ENCODE data around the gene UVRAG. TPM values are rescaled to one million over a fixed set of nuclear protein-coding genes. Genes with fewer than 3 reads are reported as not detected.

UVRAG gene
- total and polyA plus RNA-seq, 2 donors from 2014 or later = 7.2 to 27.9 TPM

DNA sequence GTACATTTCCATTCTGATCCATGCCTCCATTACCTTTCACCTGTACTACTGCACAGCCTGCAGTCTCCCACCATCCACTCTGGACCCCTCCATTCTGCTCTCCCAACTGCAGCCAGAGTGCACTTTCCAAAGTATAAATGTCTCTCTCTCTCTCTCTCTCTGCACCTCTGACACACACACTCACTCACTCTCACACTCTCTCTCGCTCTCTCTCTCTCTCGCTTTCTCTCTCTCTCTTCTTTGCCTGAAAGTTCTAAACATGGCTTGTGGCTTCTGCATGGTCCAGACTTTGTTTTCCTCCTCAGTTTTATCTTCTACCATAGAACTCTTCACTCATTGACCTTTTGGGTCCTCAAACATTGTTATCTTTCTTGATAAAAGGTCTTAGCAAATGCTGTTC, 314.7 kb downstream of the UVRAG start:
- Histone ChIP-seq H3K9ac (ENCODE audit: low read length in 3 of 3) (no peak overlapping the region), H3K36me3 (ENCODE audit: control insufficient read depth in 2 of 3, insufficient read depth in 3 of 3, low read length in 3 of 3) (peaks cover 0 to 2% (median 0%) of the 10 kb centered on the region in 3 donors), H3K4me1 (ENCODE audit: control insufficient read depth in 2 of 3, insufficient read depth in 2 of 3, low read depth in 1 of 3, low read length in 3 of 3) (peaks cover 2 to 10% (median 7%) of the 10 kb centered on the region in 3 donors), H3K27ac (ENCODE audit: low read depth in 2 of 2, low read length in 2 of 2) (no peak overlapping the region), H3K9me3 (ENCODE audit: control insufficient read depth in 2 of 3, insufficient read depth in 1 of 3, low read length in 3 of 3) (no peaks in the 10 kb centered on the region), H3K27me3 (ENCODE audit: control insufficient read depth, insufficient read depth, low read length) (no peaks in the 10 kb centered on the region), H3K4me3 (ENCODE audit: low read length in 3 of 3) (no peak overlapping the region)
- intact Hi-C loops (cut with DNase I) = no loop called here
- TF ChIP-seq, protein P1, sequence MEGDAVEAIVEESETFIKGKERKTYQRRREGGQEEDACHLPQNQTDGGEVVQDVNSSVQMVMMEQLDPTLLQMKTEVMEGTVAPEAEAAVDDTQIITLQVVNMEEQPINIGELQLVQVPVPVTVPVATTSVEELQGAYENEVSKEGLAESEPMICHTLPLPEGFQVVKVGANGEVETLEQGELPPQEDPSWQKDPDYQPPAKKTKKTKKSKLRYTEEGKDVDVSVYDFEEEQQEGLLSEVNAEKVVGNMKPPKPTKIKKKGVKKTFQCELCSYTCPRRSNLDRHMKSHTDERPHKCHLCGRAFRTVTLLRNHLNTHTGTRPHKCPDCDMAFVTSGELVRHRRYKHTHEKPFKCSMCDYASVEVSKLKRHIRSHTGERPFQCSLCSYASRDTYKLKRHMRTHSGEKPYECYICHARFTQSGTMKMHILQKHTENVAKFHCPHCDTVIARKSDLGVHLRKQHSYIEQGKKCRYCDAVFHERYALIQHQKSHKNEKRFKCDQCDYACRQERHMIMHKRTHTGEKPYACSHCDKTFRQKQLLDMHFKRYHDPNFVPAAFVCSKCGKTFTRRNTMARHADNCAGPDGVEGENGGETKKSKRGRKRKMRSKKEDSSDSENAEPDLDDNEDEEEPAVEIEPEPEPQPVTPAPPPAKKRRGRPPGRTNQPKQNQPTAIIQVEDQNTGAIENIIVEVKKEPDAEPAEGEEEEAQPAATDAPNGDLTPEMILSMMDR (IDR thresholded peaks at IDR 0.05; ENCODE audit: borderline replicate concordance, extremely low read depth, insufficient read depth) = no peak
- no peak for FAIRE-seq
- DNase-seq = no peak

- no peak overlapping the region for H3K9ac ChIP-seq (ENCODE audit: low read length in 3 of 3)
- H3K27me3 ChIP-seq (ENCODE audit: control insufficient read depth, insufficient read depth, low read length) = no peaks in the 10 kb centered on the region
- no peak overlapping the region for H3K27ac ChIP-seq (ENCODE audit: low read depth in 2 of 2, low read length in 2 of 2)
- FAIRE-seq = no peak
- H3K36me3 ChIP-seq (ENCODE audit: control insufficient read depth in 2 of 3, insufficient read depth in 3 of 3, low read length in 3 of 3) = peaks cover 0 to 2% (median 0%) of the 10 kb centered on the region in 3 donors
- H3K4me3 ChIP-seq (ENCODE audit: low read length in 3 of 3) = no peak overlapping the region
- no peaks in the 10 kb centered on the region for H3K9me3 ChIP-seq (ENCODE audit: control insufficient read depth in 2 of 3, insufficient read depth in 1 of 3, low read length in 3 of 3)
- TF ChIP-seq, protein P1 (IDR thresholded peaks at IDR 0.05; ENCODE audit: borderline replicate concordance, extremely low read depth, insufficient read depth) = no peak
- peaks cover 2 to 10% (median 7%) of the 10 kb centered on the region in 3 donors for H3K4me1 ChIP-seq (ENCODE audit: control insufficient read depth in 2 of 3, insufficient read depth in 2 of 3, low read depth in 1 of 3, low read length in 3 of 3)
- no peak for DNase-seq
- intact Hi-C loops (cut with DNase I) = no loop called here
These were observed 316.1 kb downstream of the UVRAG start for GRCh38 chr11:76131142-76131541.

- FAIRE-seq = no peak
- no peak overlapping the region for H3K4me3 ChIP-seq (ENCODE audit: low read length in 3 of 3)
- TF ChIP-seq, protein P1 (IDR thresholded peaks at IDR 0.05; ENCODE audit: borderline replicate concordance, extremely low read depth, insufficient read depth) = no peak
- peak overlapping the region in 1 of 2 donors; percentile 3 for H3K27ac ChIP-seq (ENCODE audit: low read depth in 2 of 2, low read length in 2 of 2)
- no peaks in the 10 kb centered on the region for H3K9me3 ChIP-seq (ENCODE audit: control insufficient read depth in 2 of 3, insufficient read depth in 1 of 3, low read length in 3 of 3)
- DNase-seq = peak in 3 of 5 donors; percentile 44 to 88 (median 74)
- H3K36me3 ChIP-seq (ENCODE audit: control insufficient read depth in 2 of 3, insufficient read depth in 3 of 3, low read length in 3 of 3) = peaks cover 0 to 2% (median 0%) of the 10 kb centered on the region in 3 donors
- no peaks in the 10 kb centered on the region for H3K27me3 ChIP-seq (ENCODE audit: control insufficient read depth, insufficient read depth, low read length)
- H3K4me1 ChIP-seq (ENCODE audit: control insufficient read depth in 2 of 3, insufficient read depth in 2 of 3, low read depth in 1 of 3, low read length in 3 of 3) = peaks cover 2 to 10% (median 7%) of the 10 kb centered on the region in 3 donors
- H3K9ac ChIP-seq (ENCODE audit: low read length in 3 of 3) = no peak overlapping the region
- intact Hi-C loops (cut with DNase I) = no loop called here
These were observed 316.9 kb downstream of the UVRAG start for GRCh38 chr11:76131671-76132631.

Measured in kidney (tissue), 14 donors.